Muscle of back (tissue), 11 donors: Measurements from ENCODE around the gene DDX4. TPM values are rescaled to one million over a fixed set of nuclear protein-coding genes. Genes with fewer than 3 reads are reported as not detected.

ENCODE experiments used
- DNase-seq, 3 donors: peaks; one replicate each; pipeline versions ENCODE4 v3.0.0 to v3.0.0-alpha.2; 2013
- polyA plus RNA-seq, 10 donors: library from polyadenylated mRNA; unstranded; fragments of 120-200 nt; gene quantifications; one replicate each; pipeline ENCODE4 v1.2.1, GENCODE V29; 2013; ENCODE audit not compliant: insufficient read length in 10 of 10

Gene DDX4
- polyA plus RNA-seq, 10 donors = 0.12 to 0.90 (median 0.34) TPM; not detected in 3

DNA sequence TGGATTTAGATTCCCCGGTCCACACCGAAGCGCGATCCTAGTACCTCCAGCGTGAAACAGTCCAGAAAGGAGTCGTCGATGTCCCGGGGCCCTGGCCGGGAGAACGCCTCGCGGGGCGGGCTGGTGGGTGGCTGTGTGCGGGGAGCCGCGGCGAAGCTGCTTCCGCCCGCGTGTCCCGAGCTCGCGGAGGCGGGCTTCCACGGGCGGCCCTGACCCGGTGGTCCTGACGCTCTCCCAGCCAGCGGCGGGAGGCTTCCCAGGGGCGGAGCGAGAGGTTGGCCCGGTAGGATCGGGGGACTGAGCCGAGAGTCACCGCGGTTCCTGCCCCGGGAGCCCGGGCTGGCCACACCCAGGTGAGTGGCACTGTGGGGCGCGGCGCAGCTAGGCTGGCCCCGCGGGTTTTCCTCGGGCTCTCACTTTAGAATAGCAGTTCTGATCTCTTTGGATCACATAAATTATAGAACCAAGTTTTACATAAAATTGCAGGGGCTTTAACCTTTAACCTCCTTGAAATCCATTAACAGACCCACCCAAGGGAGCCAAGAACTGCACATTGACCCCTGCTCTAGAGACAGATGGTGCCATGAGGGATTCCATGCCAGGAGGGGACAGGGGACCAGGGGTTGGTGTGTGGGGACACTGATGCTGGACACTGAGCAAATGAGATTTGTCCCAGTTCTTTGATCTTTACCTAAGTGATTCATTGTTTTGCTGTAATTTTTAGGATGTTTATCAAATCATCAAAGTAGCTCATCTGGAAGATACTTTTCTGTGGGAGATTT, 84.1 kb downstream of the DDX4 start:
- peak in 2 of 3 donors; percentile 30 to 57 for DNase-seq

DNA sequence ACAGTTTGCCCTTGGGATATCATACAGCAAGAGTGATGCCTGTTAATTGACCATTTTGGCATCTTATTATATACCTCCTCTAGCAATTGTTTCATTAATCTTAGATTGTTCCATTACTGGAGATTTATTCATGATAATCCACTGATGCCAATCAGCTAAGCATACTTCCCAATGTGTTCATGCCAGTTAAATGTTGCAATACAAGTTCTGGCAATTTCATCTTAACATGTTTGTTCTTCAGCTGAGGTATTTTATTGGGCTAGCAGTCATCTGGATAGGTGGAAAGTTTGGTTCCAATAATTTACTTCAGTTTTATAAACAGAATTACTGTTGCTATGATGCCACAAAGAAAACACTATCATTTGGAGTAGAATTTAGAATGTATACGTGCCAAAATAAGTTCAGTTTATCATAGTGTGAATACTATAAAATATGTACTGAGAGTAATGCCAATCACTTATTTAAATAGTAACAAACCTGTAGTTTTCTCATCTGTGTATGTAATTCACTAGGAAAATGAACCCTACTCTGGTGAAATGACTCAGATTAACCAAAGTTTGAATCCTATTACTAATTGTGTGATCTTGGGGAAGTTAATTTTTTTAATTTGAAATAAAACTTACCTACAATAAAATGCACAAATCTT, 85.4 kb downstream of the DDX4 start:
- no peak for DNase-seq

DNA sequence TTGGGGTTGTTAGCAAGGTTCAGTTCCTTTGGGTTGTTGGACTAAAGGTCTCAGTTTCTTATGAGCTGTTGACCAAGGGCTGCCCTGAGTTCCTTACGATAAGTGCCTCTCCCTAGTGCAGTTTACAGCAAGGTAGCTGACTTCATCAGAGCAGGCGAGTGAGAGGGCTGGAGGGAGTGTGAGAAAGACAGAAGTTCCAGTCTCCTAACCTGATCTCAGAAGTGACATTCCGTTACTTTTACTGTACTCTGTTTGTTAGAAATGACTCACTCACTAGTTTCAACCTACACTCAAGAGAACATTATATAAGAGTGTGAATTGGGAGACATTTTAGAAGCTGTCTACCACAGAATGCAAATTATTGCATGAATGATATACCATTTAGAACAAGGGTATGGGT, 92.1 kb downstream of the DDX4 start:
- no peak for DNase-seq

DNA sequence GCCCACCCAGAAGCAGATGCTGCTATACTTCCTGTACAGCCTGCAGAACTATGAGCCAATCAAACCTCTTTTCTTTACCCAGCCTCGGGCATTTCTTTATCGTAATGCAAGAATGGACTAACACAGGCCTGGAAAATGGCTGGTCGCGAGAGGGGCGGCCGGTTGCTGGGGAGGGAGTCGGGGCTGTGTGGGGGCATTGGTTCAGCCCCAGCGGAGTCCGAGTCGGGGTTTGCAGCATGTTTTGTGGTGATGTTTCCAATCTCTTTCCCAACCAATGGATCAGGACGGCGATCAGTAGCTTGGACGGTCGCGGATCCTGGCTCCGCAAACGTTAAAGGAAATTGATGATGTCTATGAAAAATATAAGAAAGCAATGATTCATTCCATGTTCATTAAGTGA, 94.6 kb downstream of the DDX4 start:
- DNase-seq = no peak

DNA sequence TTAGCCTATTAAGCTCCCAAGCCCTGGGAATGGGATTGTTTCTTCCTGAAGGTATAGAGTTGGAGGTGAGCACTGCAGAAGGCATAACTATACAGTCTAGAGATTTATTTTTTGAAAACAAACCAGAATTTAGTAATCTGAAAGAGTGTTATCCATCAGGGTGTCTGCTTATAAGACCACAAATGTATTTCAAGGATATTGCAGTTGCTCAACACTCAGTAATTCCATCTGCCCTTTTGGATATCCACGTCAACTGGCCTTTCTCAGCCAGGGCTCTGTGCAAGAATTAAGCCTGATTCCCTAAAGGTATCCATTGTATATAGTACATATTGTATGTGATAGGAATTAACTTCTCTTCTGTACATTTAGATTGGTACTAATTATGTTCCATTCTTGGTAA, 98.3 kb downstream of the DDX4 start:
- DNase-seq = no peak

DNA sequence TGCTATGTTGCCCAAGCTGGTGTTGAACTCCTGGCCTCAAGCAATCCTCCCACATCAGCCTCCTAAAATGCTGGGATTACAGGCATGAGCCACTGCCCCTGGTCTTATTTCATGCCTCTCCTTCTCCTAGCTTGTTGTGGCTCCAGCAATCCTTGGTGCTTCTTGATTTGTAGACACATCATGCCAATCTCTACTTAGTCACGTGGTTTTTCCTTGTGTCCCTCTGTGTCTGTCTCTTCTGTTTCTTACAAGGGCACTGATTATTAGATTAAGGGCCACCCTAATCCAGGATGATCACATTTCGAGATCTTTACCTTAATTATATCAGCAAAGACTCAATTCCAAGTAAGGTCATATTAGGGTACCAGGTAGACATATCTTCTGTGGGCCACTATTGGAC, 104.1 kb downstream of the DDX4 start:
- DNase-seq = no peak

DNA sequence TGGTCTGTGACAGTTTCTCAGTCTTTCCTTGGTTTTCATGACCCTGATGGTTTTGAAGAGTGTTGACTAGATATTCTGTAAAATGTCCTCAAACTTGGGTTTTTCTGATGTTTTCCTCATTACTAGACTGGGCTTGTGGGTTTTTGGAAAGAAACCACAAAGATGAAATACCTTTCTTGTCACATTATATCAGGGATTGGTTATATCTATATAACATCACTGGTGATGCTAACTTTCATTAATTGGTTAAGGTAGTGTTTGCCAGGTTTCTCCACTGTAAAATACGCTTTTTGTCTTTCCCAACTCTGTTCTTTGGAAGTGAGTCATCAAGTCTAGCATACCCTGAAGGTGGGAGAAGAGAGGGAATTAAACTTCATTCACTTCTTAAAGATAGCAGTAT, 110.0 kb downstream of the DDX4 start:
- DNase-seq = peak in 1 of 3 donors; percentile 24

DNA sequence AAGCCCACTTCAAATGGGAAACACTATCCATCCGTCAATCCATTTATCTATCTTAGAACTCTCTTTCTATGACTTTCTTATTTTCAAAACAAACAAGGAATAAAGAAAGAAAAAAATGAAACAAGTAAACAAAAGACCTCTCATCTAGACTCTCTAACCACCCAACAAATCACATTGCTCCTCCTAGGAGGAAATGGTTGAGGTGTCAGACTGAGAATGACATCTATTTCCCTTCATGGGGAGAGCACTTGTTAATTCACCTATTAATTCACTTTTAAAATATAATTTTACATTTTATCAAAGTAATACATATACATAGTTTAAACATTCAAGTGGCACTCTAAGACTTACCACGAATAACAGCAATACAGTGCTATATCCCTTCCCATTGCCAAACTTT, 110.9 kb downstream of the DDX4 start:
- no peak for DNase-seq

DNA sequence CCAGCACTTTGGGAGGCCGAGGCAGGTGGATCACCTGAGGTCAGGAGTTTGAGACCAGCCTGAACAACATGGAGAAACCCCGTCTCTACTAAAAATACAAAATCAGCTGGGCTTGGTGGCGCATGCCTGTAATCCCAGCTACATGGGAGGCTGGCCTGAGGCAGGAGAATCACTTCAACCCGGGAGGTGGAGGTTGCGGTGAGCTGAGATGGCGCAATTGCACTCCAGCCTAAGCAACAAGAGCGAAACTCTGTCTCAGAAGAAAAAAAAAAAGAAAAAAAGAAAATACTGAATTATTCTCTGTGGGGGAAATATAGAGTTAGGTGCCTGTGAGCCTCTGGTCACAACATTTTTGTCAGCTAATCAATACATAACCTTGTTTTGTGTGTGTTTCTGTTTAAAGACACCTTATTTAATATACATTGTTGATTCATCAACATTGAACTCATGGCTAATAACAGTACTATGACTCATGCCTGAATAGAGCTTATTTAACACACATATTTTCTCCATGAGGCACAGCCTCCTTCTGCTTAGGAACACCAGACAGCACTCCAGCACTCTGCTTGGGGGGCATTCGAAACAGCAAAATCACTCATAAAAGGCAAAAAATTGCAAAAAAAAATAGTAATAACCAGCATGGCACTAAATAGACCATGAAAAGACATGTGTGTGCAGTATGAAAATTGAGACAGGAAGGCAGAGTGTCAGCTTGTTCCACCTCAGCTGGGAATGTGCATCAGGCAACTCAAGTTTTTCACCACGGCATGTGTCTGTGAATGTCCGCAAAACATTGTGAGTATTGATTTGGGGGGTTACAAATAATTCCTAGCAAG, 113.2 kb downstream of the DDX4 start, which contains the start of gene IL31RA:
TSS of gene IL31RA (plus strand) at position 519 of the 836 bp plus-strand sequence. CDS start at position 733, 214 bp downstream.
- peak in 1 of 3 donors; percentile 62 for DNase-seq

DNA sequence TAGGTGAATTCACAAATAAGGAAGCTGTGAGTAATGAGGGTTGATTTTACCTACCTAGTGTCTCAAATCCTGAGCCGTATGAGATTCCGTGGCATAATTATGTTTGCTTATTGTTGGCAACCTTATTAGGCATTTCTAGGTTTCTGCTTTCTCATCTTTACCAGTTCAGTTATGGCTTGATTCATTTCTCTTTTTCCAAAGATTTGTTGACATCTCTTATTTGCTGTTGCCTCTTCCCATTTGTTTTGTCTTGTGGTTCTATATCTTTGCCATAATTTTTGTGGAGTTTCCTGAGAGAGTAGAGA, 113.8 kb downstream of the DDX4 start:
- no peak for DNase-seq

DNA sequence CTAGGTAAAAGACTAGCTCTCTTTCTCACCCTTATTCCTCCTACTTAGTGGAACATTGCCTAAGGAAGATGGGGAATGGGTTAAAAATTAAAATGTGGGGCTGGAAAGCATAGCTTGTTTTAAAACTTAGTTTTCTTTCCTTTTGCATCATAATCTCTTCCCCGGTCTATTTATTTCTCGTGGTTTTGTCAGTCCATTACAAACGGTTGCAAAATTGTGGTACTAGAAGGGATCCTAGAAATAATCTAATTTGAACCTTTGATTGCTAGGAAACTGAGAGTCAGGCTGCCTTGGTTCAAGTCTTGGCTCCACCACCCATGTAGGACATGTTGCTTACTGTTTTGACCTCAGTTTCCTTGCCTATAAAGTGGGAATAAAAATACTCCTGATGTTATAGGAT, 114.6 kb downstream of the DDX4 start:
- DNase-seq = no peak

DNA sequence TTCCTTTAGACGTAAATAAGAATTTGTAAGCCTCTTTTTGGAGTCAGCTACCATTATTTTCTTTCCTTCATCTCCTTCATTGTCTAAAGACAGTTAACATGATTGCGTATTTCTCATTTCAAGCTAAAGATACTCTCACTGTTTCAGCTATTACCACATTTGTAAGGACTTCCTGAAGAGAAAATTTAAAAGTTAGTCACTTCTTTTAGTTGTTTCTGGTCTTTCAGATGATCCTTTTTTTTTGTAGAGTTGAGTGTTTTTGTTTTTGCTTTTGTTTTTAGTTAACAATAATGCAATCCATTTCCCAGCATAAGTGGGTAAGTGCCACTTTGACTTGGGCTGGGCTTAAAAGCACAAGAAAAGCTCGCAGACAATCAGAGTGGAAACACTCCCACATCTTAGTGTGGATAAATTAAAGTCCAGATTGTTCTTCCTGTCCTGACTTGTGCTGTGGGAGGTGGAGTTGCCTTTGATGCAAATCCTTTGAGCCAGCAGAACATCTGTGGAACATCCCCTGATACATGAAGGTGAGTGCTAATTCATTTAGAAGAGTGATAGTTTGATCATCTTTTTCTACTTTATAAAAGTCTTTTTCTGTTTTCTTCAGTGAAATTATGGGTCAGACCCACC, 115.3 kb downstream of the DDX4 start:
- DNase-seq = no peak

DNA sequence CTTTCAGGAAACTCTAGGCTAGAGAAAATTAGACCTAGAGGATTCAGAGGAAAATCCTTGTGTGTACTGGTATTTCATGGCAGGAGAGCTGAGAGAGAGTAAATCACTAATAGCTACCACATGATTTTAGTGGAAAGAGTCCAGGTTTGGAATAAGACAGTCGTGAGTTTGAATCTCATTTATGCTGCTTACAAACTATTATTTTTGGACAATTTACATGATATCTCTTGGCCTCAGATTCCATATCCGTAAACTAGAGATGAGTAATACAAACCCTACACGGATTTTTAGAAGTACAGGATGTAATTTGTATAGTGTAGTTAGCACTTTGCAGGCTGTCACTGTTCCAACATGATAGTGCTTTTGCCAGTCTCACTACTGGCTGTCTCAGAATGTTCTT, 116.0 kb downstream of the DDX4 start:
- DNase-seq = peak in 2 of 3 donors; percentile 19 to 59

DNA sequence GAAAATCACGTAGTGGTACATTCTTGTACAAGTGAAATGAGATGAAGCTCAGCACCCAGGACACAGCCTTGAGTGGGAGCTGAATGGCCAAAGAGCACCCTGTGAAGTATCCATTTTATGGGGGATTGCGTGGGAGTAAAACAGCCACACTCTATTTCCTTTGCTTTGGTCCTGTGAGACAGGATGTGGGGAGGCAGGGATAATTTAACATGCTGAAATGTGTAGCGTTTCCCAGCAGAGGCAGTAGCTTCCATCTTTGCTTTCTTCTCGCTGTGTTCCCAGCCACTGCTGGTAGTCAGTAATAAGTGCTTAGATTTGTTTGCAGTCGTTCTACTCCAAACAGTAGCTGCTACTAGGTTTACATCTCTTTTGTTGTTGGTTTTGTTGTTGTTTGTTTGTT, 117.6 kb downstream of the DDX4 start:
- DNase-seq = no peak

DNA sequence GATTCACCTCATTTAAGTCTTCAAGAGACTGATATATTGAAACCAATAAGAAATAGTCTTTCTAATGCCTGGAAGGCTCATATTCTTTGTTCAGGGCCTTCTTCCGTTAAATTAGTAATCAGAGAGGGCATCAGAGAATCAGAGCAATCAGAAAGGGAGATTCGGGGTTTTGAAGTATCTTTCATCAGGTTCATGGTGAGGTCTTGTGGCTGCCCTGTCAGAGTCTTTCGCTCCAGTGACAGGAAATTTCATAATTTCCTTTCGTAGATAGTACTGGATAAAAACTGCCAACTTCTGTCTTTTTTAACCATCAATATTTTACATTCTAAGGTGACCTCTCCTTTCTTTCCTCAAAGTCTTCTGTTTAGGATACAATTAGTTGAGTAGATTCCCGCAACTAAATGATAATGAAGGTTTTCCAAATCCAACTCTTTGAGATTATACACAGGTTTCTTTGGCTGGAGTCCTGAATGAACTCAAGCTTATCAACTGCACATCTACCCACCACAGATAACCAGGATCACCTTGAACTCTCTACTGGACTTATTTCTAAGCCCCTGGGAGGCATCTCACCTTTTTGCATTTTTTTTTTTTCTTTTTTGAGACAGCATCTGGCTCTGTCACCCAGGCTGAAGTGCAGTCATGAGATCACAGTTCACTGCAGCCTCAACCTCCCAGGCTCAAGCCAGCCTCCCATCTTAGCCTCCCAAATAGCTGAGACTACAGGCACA, 118.8 kb downstream of the DDX4 start:
- no peak for DNase-seq

DNA sequence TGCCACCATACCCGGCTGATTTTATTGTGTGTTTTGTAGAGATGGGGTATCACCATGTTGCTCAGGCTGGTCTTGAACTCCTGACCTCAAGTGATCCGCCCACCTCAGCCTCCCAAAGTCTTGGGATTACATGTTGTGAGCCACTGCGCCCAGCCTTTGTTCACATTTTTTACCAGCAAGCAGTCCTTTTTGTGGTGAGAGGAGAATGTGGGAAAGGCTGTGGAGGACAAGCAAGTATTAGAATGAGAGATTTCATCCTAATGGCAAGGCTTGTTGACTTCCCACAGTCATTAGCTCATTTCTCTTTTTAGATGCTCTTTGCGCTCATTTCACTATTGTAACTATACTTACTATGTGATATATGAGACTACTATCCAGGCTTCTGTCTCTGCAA, 119.4 kb downstream of the DDX4 start:
- no peak for DNase-seq

DNA sequence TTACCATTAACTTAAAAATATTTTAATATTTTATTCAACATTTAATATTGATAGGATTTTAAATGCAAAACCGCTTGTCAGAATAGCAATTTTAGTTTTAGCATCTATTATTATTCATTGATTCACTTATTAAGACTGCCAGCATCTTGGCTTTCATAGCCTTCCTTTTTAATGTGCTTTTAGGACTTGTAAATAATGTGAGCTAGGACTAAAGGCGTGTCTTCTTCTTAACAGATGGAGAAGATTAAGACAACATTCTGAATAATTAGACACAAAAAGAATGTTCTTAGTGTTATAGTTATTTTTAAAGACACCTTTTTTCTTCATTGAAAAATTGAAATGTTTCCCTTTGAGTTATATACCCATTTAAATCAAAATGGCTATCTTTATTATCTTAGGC, 120.2 kb downstream of the DDX4 start:
- no peak for DNase-seq

DNA sequence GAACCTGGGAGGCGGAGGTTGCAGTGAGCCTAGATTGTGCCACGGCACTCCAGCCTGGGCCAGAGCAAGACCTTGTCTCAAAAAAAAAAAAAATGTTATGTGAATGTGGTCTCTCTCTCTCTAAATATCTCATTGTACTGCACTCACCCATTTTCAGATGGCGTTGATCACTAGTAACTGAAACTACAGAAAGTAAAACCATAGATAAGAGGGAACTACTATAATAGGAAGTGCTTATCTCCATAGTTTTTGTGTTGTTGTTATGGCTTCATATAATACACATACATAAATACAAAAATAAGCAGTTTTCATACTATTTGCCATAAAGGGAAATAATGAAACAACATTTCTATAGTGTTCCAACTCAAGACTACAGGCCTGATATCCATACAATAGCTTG, 122.4 kb downstream of the DDX4 start:
- DNase-seq = no peak

DNA sequence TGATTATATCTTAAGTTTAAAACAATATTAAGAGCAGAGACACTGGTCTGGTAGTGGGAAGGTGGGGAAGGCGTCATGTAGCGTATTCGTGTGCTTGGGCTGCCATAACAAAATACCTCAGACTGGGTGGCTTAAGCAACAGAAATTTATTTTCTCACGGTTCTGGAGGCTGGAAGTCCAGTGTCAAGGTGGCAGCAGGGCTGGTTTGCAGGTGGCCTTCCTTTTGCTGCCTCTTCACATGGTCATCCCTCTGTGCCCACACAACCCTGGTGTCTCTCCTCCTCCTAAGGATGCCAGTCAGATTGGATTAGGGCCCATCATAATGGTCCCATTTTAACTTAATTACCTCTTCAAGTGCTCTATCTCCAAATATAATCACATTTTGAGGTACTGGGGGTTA, 122.8 kb downstream of the DDX4 start:
- DNase-seq = no peak

DNA sequence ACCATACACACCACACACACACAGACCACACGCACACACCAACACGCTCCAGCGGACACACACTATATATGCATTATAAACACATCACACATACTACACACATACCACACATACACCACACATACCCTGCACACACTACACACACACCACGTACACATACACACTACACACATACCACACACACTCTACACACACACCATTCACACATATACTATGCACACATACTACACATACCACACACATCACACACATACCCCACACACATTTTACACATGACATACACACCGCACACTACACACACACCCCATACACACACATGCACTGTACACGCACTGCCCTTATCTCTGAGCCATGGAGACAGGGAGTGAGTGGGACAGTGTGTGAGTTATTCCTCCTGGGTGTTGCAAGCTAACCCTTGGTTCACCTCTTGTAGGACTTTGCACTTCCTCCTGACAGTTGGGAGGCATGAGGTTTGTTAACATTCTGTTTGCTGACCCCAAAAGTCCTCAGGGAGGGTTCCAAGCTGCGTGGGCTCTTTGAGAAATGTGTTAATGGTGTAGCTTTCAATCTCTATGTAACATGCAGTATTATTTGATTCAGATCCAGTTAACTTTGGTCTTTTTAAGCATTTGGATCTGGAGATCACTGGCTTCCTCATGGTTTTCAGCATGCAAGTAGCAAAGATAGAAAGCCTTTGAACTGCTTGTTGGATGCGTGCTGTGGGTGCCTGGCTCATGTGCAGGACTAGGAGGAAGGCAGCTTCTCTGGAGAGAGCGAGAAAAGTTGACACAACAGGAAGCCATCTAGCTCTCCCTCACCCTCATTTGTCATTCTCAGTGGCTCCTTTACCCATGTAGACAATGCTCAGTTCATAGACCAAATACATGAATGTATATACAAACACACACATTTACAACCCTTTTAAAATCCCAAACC, 127.0 kb downstream of the DDX4 start:
- no peak for DNase-seq
